Mesendoderm (in vitro differentiated cells): Measurements from ENCODE around the gene TMCO4.

Experiments
- DNase-seq: peaks from one replicate; pipeline ENCODE4 v3.0.0; 2013
- H2AK5ac ChIP-seq: 2 replicates; pipeline ENCODE4 v1.6.1; 2013; ENCODE audit warnings: low read length, inconsistent platforms
- H2BK120ac ChIP-seq: 2 replicates; pipeline ENCODE4 v1.6.1; 2013; ENCODE audit warnings: low read depth, mild to moderate bottlenecking, low read length, moderate library complexity, mixed read lengths
- H2BK15ac ChIP-seq: replicated peaks from 2 replicates; pipeline ENCODE4 v1.6.1; 2013; ENCODE audit warnings: low read depth, mild to moderate bottlenecking, moderate library complexity
- H2BK5ac ChIP-seq: 2 replicates; pipeline ENCODE4 v1.6.1; 2013; ENCODE audit warnings: low read length, inconsistent platforms
- H3K18ac ChIP-seq: 2 replicates; pipeline ENCODE4 v1.6.1; 2013; ENCODE audit warnings: mild to moderate bottlenecking, low read length, mixed read lengths
- H3K23ac ChIP-seq: one replicate; pipeline ENCODE4 v1.6.1; 2013; ENCODE audit warnings: low read length
- H3K27ac ChIP-seq: 2 replicates; pipeline ENCODE4 v1.5.1; 2013; ENCODE audit warnings: low read depth, mild to moderate bottlenecking, inconsistent platforms, low read length, moderate library complexity
- H3K27me3 ChIP-seq: 2 replicates; pipeline ENCODE4 v1.6.1; 2013; ENCODE audit warnings: low read length, control low read depth, mild to moderate bottlenecking, inconsistent platforms; ENCODE audit not compliant: insufficient read depth, poor library complexity
- H3K36me3 ChIP-seq: 2 replicates; pipeline ENCODE4 v1.6.1; 2013; ENCODE audit warnings: low read length, inconsistent platforms; ENCODE audit not compliant: control insufficient read depth, insufficient read depth
- H3K4ac ChIP-seq: one replicate; pipeline ENCODE4 v1.6.1; 2013; ENCODE audit warnings: low read depth, mild to moderate bottlenecking, low read length, moderate library complexity
- H3K4me1 ChIP-seq: 2 replicates; pipeline ENCODE4 v1.6.1; 2013; ENCODE audit warnings: low read depth, low read length, inconsistent platforms; ENCODE audit not compliant: control insufficient read depth
- H3K4me2 ChIP-seq: 2 replicates; pipeline ENCODE4 v1.6.1; 2013; ENCODE audit warnings: low read length
- H3K4me3 ChIP-seq: 2 replicates; pipeline ENCODE4 v1.5.1; 2013; ENCODE audit warnings: mild to moderate bottlenecking, low read length
- H3K56ac ChIP-seq: one replicate; pipeline ENCODE4 v1.6.1; 2013; ENCODE audit warnings: low read length
- H3K79me1 ChIP-seq: 2 replicates; pipeline ENCODE4 v1.6.1; 2013; ENCODE audit warnings: low read length, inconsistent platforms
- H3K79me2 ChIP-seq: 2 replicates; pipeline ENCODE4 v1.6.1; 2013; ENCODE audit warnings: mild to moderate bottlenecking, low read length; ENCODE audit not compliant: control insufficient read depth, insufficient read depth
- H3K9ac ChIP-seq: 2 replicates; pipeline ENCODE4 v1.6.1; 2013; ENCODE audit warnings: low read length, inconsistent platforms
- H4K5ac ChIP-seq: one replicate; pipeline ENCODE4 v1.6.1; 2013; ENCODE audit warnings: low read length
- H4K8ac ChIP-seq: one replicate; pipeline ENCODE4 v1.6.1; 2013; ENCODE audit warnings: low read depth, mild to moderate bottlenecking, control low read depth, low read length, moderate library complexity
- WGBS: extraction: QIAGEN DNeasy Blood & Tissue Kit; methylation state at CpG from one replicate; pipeline ENCODE4 v1.1.7; 2013; ENCODE audit warnings: low lambda C conversion rate, missing lambda C conversion rate; ENCODE audit not compliant: insufficient coverage; ENCODE audit errors: extremely low coverage; 5-methylcytosine and 5-hydroxymethylcytosine counted together

TMCO4 gene

DNA sequence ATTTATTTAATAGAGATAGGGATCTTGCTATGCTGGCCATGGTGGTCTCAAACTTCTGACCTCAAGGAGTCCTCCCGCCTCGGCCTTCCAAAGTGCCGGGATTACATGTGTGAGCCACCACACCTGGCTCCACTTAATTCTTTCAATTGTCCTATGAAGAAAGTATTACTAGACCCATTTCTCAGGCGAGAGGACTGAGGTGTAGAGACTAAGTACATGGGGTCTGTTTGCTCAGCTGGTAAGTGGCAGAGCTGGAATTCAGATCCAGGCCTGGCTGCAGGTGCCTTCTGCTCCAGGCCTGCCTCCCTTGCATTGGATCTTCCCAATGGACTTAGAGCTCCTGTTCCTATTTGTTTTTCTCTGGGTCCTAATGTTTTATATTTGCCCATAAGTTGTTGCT, 79.5 kb downstream of the TMCO4 start:
- Histone ChIP-seq H3K23ac (no peak overlapping the region), H2BK120ac (no peak overlapping the region), H3K79me2 (no peaks in the 10 kb centered on the region), H3K27ac (no peak overlapping the region), H4K8ac (no peak overlapping the region), H3K56ac (no peak overlapping the region), H2AK5ac (no peak overlapping the region), H3K4ac (no peak overlapping the region), H2BK5ac (no peak overlapping the region), H3K9ac (no peak overlapping the region), H3K4me1 (no peaks in the 10 kb centered on the region), H3K79me1 (no peaks in the 10 kb centered on the region), H3K36me3 (no peaks in the 10 kb centered on the region), H3K18ac (no peak overlapping the region), H3K4me2 (no peak overlapping the region), H3K27me3 (no peaks in the 10 kb centered on the region), H3K4me3 (no peak overlapping the region), H2BK15ac (no peak overlapping the region), H4K5ac (no peak overlapping the region)
- no CpG with 5 or more reads among the region's 4 CpGs for WGBS
- no peak for DNase-seq

DNA sequence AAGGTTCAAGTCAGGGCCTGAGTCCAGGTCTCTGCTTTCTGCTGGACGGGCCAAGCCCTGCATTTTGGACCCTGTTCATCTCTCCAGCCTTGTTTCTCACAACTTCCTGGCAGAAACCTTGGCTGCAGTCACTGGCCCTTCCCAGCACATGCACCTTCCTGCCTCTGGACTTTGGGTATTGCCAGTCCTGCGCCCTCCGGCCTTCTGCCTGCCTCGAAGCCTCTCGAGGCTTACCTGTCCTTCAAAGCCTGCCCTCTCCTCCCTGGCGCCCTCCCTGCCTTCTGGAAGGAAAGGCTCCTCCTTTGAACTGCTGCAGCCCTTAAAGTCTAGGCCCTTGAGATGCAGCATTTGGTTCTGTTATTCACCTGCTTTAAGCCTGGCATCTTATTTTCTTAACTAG, 82.2 kb downstream of the TMCO4 start:
- Histone ChIP-seq H3K4ac (no peak overlapping the region), H3K79me2 (no peaks in the 10 kb centered on the region), H3K4me1 (no peaks in the 10 kb centered on the region), H3K27me3 (no peaks in the 10 kb centered on the region), H2BK15ac (no peak overlapping the region), H3K36me3 (no peaks in the 10 kb centered on the region), H2AK5ac (no peak overlapping the region), H3K9ac (no peak overlapping the region), H3K27ac (no peak overlapping the region), H3K4me3 (no peak overlapping the region), H3K79me1 (no peaks in the 10 kb centered on the region), H4K5ac (no peak overlapping the region), H3K4me2 (no peak overlapping the region), H4K8ac (no peak overlapping the region), H2BK5ac (no peak overlapping the region), H3K23ac (no peak overlapping the region), H2BK120ac (no peak overlapping the region), H3K18ac (no peak overlapping the region), H3K56ac (no peak overlapping the region)
- WGBS: no CpG with 5 or more reads among the region's 6 CpGs
- DNase-seq: no peak

DNA sequence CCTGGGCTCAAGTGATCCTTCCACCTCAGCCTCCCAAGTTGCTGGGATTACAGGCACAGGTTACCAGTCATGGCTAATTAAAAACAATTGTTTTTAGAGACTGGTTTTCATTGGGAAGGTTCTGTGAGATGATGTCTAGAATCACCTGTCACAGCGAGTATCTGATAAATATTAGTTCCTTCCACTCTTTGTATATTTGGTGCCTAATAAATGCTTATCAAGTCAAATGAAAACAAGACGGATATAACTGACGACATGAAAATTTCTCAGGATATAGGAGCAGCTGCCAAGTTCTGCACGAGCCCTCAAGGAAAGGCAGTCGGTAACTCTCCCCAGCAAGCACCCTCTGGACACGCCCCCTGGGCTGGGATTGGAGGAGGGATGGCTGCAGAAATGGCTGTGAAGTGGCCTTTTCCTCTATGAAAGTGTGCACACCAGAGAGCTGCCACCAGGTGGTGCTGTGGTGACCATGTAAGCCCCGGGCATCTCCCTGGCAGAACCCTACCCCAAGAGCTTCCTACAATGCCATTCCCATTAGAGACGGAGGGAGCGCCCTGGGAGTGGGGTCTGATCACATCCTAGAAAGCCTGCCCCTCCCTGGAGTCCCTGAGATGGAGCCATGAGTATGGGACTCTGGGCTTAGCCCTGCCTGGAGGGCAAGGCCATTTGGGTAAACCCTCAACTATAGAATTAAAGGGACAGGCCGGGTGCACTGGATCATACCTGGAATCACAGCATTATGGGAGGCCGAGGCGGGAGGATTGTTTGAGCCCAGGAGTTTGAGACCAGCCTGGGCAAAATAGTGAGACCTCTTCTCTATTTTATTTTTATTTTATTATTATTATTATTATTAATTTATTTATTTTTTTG, 84.1 kb downstream of the TMCO4 start:
- Histone ChIP-seq H3K27ac (no peak overlapping the region), H3K79me2 (no peaks in the 10 kb centered on the region), H2BK5ac (no peak overlapping the region), H3K4me1 (no peaks in the 10 kb centered on the region), H3K79me1 (no peaks in the 10 kb centered on the region), H3K4ac (no peak overlapping the region), H3K4me2 (no peak overlapping the region), H3K23ac (no peak overlapping the region), H3K56ac (no peak overlapping the region), H2BK120ac (no peak overlapping the region), H3K4me3 (no peak overlapping the region), H4K8ac (no peak overlapping the region), H4K5ac (no peak overlapping the region), H3K27me3 (no peaks in the 10 kb centered on the region), H3K18ac (no peak overlapping the region), H3K36me3 (no peaks in the 10 kb centered on the region), H3K9ac (no peak overlapping the region), H2BK15ac (no peak overlapping the region), H2AK5ac (no peak overlapping the region)
- no CpG with 5 or more reads among the region's 12 CpGs for WGBS
- DNase-seq: peak; percentile 99

DNA sequence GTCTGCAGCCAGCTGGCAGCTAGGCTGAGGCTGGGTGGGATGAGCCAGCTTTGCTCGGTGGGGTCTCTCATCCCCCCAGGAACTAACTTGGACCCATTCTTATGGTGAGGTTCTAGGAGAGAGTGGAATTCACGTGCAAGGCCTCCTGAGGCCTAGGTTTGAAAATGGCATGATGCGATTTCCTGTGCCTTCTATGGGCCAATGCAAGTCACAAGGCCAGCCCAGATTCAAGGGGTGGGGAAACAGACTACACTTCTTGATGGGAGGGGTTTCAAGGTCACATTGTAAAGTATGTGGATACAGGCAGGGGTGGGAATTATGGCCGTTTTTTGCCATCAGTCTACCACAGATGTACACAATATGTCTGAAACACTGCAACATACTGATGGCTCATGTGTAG, 86.8 kb downstream of the TMCO4 start:
- no peak overlapping the region for H4K8ac ChIP-seq
- no peak overlapping the region for H4K5ac ChIP-seq
- no peak overlapping the region for H3K27ac ChIP-seq
- H3K79me2 ChIP-seq: no peaks in the 10 kb centered on the region
- H3K56ac ChIP-seq: no peak overlapping the region
- H3K4me1 ChIP-seq: no peaks in the 10 kb centered on the region
- no peak overlapping the region for H3K9ac ChIP-seq
- no peaks in the 10 kb centered on the region for H3K27me3 ChIP-seq
- no peaks in the 10 kb centered on the region for H3K79me1 ChIP-seq
- H3K4ac ChIP-seq: no peak overlapping the region
- DNase-seq: no peak
- no peak overlapping the region for H2BK15ac ChIP-seq
- H3K4me3 ChIP-seq: no peak overlapping the region
- no peak overlapping the region for H2BK5ac ChIP-seq
- no peaks in the 10 kb centered on the region for H3K36me3 ChIP-seq
- no peak overlapping the region for H2BK120ac ChIP-seq
- H3K4me2 ChIP-seq: no peak overlapping the region
- no peak overlapping the region for H3K18ac ChIP-seq
- no peak overlapping the region for H2AK5ac ChIP-seq
- no peak overlapping the region for H3K23ac ChIP-seq
- WGBS: no CpG with 5 or more reads among the region's 4 CpGs

DNA sequence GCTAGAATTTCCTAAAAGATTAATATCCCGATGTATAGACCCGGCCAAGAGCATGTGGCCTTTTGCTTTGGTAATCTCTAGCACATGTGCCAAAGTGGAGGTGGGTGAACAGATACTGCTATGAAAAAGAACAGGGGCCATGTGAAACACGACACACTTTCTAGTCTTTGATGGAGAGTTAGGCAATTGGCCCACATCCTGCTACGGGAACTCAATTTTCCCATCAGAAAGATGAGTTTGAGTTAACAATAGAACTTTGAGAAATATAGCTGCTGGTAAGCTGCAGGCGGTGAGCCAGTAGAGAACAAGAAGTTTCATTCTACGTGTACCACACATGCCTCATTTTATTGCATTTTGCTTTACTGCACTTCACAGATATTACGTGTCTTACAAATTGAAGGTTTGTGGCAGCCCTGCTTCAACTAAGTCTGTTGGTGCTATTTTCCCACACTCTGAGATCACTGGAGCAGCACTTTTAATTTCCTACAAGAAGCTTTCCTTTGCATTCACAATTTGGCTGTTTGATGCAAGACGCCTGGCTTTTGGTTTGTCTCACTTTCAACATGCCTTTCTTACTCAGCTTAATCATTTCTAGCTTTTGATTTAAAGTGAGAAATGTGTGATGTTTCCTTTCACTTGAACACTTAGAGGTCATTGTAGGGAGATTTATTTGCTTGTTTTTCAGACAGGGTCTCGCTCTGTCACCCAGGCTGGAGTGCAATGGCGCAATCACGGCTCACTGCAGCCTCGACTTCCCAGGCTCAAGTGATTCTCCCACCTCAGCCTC, 88.7 kb downstream of the TMCO4 start:
- Histone ChIP-seq H3K27ac (no peak overlapping the region), H2BK5ac (no peak overlapping the region), H3K9ac (no peak overlapping the region), H3K36me3 (no peaks in the 10 kb centered on the region), H3K4me2 (no peak overlapping the region), H3K79me2 (no peaks in the 10 kb centered on the region), H3K18ac (no peak overlapping the region), H2AK5ac (no peak overlapping the region), H4K8ac (no peak overlapping the region), H2BK15ac (no peak overlapping the region), H3K23ac (no peak overlapping the region), H3K79me1 (no peaks in the 10 kb centered on the region), H3K4me1 (no peaks in the 10 kb centered on the region), H3K4me3 (no peak overlapping the region), H3K56ac (no peak overlapping the region), H2BK120ac (no peak overlapping the region), H3K27me3 (no peaks in the 10 kb centered on the region), H4K5ac (no peak overlapping the region), H3K4ac (no peak overlapping the region)
- WGBS: no CpG with 5 or more reads among the region's 12 CpGs
- no peak for DNase-seq
